Stimulated activated naive CD8-positive, alpha-beta T cell treated with anti-CD3 and anti-CD28 coated beads, Interleukin-15, Interleukin-2, amounts not matched to agents 100 U/mL and 50 U/mL, for 24 hours (primary cell): Measurements from ENCODE around the gene CSNK1G2.
"Not testable (repeated sequence)": the region's sequence is repeated elsewhere in the genome, so short reads cannot be mapped to it uniquely, and the experiment has no call there.

Experiments used
- ATAC-seq: fragments of 150-1000 bp; cut with Tn5 transposase; one replicate; pipeline ENCODE4 v1.10.0; 2021
- DNase-seq: peaks from one replicate; pipeline ENCODE4 v3.0.0; 2021

Gene CSNK1G2

GRCh38 chr19:1988464-1988863, 47.5 kb downstream of the CSNK1G2 start:
- DNase-seq, ATAC-seq: not testable (repeated sequence)

GRCh38 chr19:1989513-1990229, 48.7 kb downstream of the CSNK1G2 start:
- DNase-seq: no peak
- ATAC-seq: no peak

- no peak for DNase-seq
Observed at GRCh38 chr19:1990230-1991017, 49.5 kb downstream of the CSNK1G2 start.

GRCh38 chr19:1991018-1991913, 50.3 kb downstream of the CSNK1G2 start:
- no peak for DNase-seq

More at GRCh38 chr19:1990230-1991017, 49.5 kb downstream of the CSNK1G2 start:
- no peak for ATAC-seq

DNA sequence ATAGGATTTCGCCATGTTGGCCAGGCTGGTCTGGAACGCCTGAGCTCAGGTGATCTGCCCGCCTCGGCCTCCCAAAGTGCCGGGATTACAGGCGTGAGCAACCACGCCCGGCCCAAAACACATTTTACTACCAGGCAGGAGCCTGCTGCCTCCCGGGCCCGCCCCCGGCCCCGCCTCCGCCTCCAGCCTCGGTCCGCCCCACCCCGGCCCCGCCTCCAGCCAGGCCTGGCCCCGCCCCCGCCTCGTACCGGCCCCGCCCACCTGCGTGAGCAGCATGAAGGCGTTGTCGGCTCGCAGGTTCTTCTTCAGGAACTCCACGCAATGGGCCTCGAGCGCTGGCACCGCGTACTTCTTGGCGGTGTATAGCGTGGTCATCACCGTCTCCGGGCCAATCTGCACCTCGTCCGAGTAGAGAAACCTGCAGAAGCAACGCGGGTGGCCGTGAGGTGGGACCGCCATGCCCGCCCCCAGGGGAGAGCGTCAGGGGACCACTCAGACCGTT, 51.8 kb downstream of the CSNK1G2 start:
- ATAC-seq: no peak
- DNase-seq: peak; percentile 45

More at GRCh38 chr19:1991018-1991913, 50.3 kb downstream of the CSNK1G2 start:
- no peak for ATAC-seq

DNA sequence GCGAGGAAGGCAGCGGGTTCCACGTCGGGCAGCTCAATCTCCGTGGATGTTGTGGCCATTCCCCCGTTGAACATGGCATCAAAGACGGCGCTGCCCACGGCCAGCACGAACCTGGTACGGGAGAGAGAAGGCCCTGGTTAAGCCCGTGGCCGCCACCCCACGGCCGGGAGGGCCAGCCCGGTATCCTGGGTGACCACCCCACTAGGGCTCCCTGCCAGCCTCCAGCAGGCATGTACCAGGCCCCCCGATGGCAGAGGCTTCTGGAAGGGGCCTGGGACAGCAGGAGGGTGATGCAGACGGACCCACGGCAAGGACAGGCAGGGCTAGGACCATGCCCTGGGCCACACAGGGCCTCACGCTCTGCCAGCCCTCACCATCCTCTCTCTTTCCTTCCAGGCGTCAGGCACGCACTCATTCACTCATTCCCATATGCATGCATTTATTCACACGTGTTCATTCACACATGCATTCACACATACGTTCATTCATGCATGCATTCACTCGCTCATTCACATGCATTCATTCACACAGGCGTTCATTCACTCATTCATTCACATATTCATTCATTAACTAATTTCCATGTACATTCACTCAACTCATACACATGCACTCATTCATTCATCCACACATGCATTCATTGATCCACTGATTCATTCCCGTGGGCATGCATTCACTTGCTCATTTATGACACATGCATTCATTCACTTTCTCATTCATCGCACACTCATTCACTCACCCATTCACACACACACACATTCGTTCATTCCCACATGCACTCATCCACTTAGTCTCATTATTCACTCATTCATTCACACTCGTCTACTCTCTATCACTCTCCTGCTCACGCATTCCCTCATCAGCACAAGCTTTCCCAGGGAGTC, 56.6 kb downstream of the CSNK1G2 start:
- no peak for ATAC-seq
- DNase-seq: no peak

DNA sequence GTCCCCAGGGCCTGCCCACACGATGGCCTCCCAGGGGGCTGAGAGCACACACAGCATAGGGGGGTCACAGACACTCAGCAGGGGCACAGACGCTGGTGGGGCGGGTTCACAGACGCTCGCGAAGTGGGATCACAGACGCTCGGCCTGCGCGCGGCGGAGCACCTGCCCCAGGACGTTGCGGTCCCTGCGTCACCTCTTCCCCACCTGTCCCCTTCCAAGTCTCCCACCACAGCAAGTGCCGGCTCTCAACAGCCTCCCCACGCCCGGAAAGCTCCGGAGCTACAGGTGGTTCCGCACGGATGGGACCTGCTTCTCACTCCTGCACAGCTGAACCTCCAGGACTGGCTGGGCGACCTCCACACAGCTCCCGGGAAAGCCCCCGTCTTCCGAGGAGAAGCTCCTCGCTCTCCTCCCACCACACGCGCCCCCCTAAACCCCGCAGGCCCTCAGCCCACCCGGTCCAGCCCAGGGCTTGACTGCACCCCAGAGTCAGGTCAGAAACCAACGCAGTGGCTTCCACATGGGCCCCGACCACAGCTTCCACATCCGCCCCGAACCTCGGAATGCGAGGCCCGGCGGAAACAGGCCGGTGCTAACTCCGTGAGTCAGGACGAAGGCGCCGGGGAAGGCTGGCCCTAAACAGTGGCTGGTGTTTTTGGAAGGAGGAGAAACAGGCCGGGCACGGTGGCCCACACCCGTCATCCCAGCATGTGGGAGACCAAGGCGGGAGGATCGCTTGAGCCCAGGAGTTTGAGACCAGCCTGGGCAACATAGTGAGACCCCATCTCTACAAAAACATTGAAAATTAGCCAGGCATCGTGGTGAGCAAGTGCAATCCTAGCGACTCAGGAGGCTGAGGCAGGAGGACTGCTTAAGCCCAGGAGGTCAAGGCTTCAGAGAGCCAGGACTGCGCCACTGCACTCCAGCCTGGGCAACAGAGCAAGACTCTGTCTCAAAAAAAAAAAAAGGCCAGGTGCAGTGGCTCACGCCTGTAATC, 58.0 kb downstream of the CSNK1G2 start:
- ATAC-seq (no peak), DNase-seq (no peak)

DNA sequence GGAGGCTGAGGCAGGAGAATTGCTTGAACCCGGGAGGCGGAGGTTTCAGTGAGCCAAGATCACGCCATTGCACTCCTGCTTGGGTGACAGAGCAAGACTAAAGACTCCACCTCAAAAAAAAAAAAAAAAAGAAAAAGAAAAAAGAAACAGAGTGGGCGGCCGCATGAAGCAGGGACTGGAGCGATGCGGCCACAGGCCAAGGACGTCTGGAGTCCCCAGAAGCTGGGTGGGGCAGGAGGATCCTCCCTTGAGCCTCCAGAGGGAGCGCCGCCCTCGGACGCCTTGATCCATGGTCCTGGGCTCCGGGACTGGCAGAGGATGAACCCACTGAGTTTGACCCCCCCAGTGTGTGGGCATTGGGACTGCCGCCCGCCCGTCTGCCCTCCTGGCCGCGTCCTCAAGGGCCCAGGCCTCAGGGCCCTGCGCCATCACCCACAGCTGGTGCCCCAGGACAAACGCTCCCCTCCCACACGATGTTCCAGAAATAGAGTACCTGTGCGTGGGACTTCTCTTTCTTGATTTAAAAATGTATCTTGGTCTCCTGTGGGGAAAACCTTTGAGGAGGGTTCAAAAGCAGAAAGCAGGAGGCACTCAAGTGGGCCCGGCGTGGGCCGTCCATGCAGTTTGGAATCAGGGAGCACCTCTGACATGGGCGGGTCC, 59.0 kb downstream of the CSNK1G2 start:
- no peak for DNase-seq
- no peak for ATAC-seq

DNA sequence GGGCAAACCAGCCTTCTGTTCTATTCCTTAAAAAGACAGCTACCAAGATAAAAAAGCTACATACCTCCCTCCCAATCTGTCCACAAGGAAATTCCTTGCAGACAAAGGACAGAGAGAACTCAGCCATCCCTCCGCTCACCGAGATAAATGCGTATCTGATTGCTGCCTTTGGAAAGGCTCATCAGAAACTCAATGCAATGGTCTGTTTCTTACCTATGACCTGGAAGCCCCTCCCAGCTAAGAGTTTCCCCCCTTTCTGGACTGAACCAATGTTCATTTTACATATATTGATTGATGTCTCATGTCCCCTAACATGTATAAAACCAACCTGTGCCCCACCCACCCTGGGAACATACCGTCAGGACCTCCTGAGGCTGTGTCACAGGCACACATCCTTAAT, 62.9 kb downstream of the CSNK1G2 start:
- DNase-seq (no peak), ATAC-seq (no peak)

DNA sequence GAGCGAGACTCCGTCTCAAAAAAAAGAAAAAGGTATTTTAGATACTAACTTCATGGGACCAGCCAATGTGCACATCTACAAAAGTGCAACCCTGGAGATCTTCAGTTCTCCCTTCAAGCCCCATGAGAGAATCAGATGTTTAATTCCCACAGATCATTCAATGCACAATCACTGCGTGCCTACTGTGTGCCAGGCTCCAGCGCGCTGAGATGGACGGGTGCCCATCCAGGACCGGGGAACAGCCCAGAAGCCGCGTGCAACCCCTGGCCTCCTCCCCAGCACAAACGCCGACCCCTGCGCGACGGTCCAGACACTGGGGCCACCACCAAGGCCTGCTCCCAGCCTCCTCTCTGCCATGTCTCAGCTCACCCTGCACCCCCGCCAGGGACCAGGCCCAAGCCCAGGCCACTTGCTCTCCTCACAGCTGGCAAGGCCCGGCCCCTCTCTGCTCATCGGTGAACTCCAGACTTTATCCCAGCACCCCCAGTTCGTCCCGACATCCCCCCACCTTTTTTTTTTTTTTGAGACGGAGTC, 69.2 kb downstream of the CSNK1G2 start:
- DNase-seq (no peak), ATAC-seq (no peak)

DNA sequence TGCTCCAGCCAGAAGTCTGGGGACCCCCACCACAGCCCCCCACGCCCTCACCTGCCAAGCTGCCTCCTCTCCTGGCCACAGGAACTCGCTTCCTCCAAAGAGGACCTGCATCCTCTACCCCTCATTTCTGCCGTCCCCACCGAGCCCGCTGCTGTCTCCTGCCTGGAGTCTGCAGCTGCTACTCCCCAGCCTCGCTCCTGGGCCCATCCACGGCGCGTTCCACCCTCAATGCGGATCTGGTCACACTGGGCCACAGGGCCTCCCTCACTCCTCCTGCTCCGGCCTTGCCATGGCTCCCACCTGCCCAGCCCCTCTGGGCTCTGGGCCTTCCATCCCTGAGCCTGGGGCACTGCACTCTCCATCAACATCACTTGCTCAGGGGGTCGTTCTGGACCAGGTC, 70.2 kb downstream of the CSNK1G2 start:
- ATAC-seq: no peak
- DNase-seq: no peak

- DNase-seq: no peak
Observed at GRCh38 chr19:2012941-2013682, 72.1 kb downstream of the CSNK1G2 start.

DNA sequence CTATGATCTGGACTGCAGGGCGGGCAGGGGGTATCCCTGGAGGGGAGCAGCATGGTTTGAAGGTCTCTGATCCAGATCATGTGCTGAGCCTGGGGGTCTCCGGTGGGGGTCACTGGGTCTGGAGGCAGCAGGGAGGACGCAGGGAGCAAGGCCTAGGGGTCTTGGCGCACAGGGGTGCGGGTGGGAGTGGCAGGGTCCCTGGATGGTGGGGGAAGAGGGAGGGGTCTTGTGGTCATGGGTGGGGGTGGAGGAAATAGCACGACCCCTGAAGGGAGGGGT, 72.7 kb downstream of the CSNK1G2 start:
- DNase-seq (no peak), ATAC-seq (no peak)

More at GRCh38 chr19:2012941-2013682, 72.1 kb downstream of the CSNK1G2 start:
- no peak for ATAC-seq

DNA sequence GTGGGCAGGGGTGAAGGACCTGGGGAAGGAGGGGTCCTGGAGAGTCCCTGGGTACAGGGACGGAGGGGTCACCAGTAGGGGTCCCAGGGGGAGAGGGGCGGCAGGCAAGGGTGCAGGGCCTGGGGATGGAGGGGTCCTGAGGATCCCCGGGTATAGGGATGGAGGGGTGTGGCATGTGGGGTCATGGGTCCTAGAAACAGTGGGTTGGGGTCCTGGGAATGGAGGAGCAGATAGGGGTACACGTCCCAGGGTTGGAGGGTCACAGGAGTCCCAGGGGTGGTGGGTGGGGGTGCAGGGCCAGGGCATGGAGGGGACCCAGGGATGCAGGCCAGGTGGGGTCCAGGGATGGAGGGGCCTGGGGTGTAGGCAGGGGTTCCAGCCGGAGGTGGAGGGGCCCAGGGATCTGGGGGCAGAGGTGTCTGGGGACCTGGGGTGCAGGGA, 73.2 kb downstream of the CSNK1G2 start:
- peak; percentile 14 for ATAC-seq
- no peak for DNase-seq

DNA sequence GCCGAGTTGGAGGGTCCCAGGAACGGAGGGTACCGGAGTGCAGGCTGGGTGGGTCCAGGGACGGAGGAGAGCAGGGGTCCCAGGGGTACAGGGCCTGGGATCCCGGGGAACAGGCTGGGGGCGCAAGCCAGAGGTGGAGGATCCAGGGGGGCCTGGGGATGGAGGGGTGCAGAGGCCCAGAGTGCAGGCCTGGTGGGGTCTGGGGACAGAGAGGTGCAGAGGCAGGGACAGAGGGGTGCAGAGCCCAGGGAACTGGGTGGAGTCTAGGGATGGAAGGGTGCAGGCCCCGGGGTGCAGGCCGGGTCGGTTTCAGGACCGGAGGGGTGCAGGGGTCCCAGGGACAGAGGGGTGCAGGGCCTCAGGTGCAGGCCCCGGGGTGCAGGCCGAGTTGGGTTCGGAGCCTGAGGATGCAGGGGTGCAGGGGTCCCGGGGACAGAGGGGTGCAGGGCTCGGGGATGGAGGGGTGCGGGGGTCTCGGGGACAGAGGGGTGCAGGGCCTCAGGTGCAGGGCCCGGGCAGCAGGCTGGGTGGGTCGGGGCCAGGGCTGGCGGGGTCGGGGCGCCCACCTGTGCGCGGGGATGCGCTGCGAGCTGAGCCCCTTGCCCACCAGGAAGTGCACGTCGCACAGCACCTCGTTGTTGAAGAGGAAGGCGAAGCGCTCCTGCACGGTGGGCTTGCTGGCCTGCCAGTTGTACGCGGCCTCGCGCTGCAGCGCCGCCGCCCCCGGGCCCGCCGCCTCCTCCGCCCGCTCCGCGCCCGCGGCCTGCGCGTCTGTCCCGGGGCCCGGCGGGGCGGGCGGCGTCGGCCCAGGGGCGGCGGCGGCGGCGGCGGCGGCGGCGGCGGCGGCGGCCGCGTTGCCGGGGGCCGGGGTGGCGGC, 74.0 kb downstream of the CSNK1G2 start:
- peak; percentile 19 for ATAC-seq
- peak; percentile 38 for DNase-seq

DNA sequence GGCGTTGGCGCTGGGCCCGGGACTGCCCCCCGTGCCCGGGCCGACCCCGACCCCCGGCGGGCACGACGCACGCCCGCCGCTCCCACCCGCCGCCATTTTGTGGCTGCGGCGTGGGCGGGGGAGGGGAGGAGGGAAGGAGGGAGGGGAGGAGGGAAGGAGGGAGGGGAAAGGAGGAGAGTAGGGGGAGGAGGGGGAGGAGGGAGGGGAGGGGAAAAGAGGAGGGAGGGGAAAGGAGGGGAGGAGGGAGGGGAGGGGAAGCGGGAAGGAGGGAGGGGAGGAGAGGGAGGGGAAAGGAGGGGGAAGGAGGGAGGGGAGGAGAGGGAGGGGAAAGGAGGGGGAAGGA, 74.6 kb downstream of the CSNK1G2 start, which contains the start of gene BTBD2:
Gene BTBD2, minus strand, starts transcription at position 107 of the 343 bp plus-strand sequence. Its CDS starts 11 bp downstream, at position 96.
- peak; percentile 34 for ATAC-seq
- DNase-seq: peak; percentile 74

DNA sequence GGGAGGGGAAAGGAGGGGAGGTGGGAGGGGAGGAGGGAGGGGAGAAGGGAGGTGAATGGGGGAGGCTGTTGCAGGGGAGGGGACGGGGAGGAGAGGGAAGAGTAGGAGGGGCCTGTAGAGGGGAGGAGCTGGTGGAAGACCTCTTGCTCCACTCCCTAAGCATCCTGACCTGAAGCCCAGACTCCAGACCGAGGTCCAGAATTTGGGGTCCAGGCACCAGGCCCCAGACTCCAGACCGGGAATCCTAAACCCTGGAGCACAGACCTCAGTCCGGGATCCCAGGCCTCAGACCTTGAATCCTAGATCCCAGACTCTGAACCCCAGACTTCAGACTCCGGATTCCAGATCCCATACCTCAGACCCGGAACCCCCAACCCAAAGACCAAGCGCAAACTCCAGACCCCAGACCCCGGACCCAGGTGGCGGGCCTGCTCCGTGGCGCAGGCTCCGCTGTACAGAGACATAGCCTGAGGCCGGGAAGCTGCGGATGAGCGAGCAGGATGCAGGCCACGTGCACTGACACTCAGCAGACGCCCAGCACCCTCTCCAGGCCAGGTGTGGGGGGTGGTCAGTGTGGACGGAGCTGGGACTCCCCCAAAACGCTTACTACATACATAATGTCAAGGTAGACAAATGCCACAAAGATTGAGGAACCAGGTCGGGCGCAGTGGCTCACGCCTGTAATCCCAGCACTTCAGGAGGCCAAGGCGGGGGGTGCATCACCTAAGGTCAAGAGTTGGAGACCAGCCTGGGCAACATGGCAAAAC, 75.3 kb downstream of the CSNK1G2 start:
- peak; percentile 69 for DNase-seq

More for the DNA sequence above, 75.3 kb downstream of the CSNK1G2 start:
- peak; percentile 56 for ATAC-seq
